ENCODE data around the gene SPTBN5.

GRCh38 chr15:41904541-41905005, 10.7 kb upstream of the SPTBN5 start:
- no peak for TF ChIP-seq REST (IDR thresholded peaks at IDR 0.05; ENCODE audit: low read depth)
- no peak for TF ChIP-seq SRF (IDR thresholded peaks at IDR 0.05; ENCODE audit: low read depth)
- no peak for TF ChIP-seq TCF7L2 (IDR thresholded peaks at IDR 0.05; ENCODE audit: borderline replicate concordance, extremely low read depth, insufficient read depth, insufficient read length)
- no peak for TF ChIP-seq ATF3 (IDR thresholded peaks at IDR 0.05)
- no peak for TF ChIP-seq POLR2A (IDR thresholded peaks at IDR 0.05; ENCODE audit: borderline replicate concordance, extremely low read depth, insufficient read depth, insufficient read length)
- TF ChIP-seq JUND (IDR thresholded peaks at IDR 0.05): no peak
- peak; percentile 68 to 92 (median 86) for TF ChIP-seq CTCF (IDR thresholded peaks at IDR 0.05 in 2 of 3, conservative IDR thresholded peaks at IDR 0.05 in 1 of 3; ENCODE audit: borderline replicate concordance in 1 of 3, insufficient read depth in 1 of 3, low read depth in 2 of 3, low read length in 2 of 3)
- TF ChIP-seq RAD21 (IDR thresholded peaks at IDR 0.05; ENCODE audit: low read depth): peak; percentile 89
- no peak for TF ChIP-seq EGR1 (IDR thresholded peaks at IDR 0.05; ENCODE audit: low read depth)
- TF ChIP-seq CBX3 (IDR thresholded peaks at IDR 0.05; ENCODE audit: low read depth): no peak
- TF ChIP-seq EZH2 (IDR thresholded peaks at IDR 0.05): no peak

All from HCT116 (cell line).